ENCODE measurements around the gene ADGRB2.
"Not testable (repeated sequence)": the region's sequence is repeated elsewhere in the genome, so short reads cannot be mapped to it uniquely, and the experiment has no call there.

The ADGRB2 gene

DNA sequence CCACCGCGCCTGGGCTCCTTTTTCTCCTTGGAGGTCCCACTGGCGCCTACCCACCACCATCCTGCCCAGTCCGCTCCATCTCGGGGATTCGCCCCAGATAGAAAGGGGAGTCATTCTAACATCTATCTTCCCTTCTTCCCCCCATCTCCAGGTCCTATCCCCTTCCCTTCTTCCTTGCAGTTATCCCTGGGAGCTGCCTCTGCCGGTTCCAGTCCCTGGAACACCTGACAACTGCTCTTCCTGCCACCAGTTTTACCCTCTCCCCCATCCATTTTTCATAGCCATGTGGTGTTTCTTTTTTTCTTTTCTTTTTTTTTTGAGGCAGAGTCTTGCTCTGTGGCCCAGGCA, 48.3 kb downstream of the ADGRB2 start:
- no peak for DNase-seq

DNA sequence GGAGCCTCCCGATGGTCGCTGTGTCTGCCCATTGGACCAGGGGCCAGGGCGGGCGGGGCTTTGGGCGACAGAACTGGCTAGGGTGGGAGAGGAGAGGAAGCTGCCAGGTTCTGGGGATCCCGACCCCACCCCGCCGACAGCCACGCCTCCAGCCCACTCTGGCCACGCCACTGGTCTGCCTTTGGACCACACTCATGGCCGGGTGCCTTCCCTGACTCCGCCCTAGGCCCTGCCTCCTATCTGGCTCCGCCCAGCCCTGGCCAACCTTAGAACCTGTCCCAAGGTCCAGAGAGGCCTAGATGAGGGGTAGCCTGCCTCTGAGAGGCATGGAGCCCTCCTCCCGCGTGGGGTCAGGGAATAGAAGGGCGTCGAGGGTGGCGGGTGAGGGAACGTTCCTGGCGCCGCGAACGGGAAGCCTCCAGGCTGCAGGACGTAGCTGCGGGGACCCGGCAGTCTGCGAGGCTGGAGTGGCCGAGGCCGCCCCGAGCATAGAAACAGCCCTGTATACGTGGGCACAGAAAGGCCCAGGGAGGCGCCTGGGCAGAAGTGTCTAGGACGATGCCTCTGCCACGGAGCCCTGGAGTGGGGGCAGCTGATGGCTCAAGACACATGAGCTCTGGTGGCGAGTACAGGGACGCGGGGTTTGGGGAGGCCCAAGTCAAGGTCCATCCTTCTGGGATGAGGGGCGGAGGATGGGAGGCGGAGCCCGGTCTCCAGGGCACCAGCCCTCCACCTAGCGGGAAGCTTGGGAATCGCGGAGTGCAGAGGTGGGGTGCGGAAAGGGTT, 48.9 kb downstream of the ADGRB2 start:
- DNase-seq, result peak; percentile 37

DNA sequence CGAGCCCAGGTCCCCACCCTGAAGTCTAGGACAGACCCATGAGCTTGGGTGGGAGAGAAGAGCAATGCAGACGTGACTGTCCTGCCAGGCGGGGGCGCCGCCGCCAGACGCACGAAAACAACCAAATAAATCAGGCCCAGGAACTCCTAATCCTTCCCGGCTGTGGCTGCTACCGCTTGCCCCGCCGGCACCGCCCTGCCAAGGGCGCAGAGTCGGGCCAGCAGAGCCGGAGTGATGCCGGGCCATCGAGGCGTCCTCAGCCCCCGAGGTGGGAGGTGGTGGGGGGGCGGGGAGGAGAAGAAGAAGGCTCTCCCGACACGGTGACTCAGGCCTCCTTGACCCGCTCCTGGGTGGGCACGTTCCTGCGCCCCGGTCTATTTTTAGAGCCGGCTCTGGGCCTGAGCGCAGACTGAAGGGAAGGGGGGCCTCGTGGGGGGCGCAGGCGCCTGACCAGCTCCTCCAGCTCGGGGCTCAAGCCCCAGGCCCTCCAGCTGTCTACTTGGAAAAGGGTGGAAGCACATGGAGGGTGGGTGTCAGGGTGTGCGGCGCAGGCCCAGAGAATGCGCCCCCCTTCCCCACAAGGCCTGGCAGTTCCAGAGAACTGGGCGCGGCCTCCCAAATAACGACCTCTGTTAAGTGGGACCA, 49.6 kb downstream of the ADGRB2 start:
- DNase-seq, result peak; percentile 26

DNA sequence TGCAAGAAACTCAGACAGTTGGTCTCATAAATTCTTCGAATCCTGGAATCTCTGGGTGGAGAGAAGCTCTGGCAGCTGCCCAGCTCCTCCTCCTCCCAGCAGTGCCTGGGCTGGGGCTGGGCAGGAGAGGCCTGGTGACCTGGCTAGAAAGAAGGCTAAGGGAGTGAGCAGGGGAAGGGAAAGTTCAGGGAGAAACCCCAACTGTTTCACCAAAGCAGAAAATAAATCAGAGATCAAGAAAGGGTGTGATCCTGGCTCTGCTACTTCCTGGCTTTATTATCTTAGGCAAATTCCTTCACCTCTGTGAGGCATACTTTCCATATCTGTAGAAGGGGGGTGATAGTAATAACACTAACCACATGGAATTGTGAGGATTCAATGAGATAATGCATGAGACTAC, 51.5 kb downstream of the ADGRB2 start:
- no peak for DNase-seq

DNA sequence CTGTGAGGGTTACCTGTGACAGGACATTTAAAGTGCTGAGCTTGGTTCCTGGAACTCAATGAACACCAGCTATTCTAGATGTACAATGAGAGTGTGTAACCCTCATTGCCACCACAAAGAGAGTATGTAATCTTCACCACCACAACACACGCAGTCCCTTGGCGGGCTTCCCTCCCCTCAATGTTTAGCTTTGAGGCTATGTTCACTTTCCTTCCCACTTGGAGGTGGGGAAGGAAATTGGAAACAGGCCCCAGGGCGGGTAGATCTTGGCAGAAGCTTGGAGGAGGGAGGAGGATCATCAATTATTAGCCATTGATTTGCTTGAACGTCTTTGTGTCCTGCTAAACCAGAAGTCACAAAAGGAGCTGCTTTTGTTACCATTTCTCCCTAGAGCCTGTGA, 52.1 kb downstream of the ADGRB2 start:
- no peak for DNase-seq

DNA sequence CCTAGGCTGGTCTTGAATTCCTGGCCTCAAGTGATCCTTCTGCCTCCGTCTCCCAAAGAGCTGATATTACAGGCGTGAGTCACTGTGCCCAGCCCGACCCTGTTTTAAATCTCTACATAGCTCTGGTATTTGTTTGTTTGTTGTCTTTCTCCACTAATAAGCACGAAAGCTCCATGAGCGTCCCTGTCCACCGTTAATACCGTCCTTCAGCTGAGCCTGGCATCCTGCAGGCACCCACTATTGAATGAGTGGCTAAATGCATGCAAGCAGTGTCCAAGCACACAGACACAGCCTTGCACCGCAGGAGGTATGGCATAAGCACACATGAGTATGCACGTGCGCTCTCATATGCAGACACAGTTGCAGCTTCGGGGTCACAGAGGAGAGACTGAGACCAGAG, 55.8 kb downstream of the ADGRB2 start:
- no peak for DNase-seq

DNA sequence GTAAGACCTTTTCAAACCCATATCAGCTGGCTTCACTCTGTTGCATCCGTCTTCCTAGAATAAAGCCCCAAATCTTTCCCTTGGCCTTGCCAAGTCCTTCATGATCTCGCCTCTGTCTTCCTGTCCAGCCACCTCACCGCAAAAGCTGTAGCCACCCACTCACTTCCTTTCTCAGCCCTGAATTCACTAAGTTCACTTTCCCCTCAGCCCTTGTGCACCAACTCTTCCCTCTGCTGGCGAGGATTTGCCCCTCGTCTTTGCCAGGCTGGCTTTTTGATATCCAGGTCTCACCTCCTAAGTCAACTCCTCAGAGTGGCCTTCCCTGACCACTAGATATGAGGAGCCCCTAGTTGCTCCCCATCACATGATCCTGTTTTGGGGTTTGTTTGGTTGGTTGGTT, 56.4 kb downstream of the ADGRB2 start:
- DNase-seq, result no peak

DNA sequence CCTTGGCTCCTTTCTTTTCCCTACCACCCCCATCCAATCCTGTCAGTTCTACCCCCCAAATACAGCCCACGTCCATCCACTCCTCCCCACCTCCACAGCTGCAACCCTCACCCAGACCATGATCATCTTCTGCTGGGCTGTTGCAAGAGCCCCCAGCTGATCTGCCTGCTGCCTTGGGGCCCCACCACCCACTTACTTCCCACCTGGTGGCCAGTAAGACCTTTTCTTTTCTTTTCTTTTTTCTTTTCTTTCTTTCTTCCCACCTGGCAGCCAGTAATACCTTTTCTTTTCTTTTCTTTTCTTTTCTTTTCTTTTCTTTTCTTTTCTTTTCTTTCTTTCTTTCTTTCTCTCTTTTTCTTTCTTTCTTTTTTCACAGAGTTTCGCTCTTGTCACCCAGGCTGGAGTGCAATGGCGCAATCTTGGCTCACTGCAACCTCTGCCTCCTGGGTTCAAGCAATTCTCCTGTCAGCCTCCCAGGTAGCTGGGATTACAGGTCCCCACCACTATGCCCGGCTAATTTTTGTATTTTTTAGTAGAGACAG, 57.0 kb downstream of the ADGRB2 start:
- not testable (repeated sequence) for DNase-seq

DNA sequence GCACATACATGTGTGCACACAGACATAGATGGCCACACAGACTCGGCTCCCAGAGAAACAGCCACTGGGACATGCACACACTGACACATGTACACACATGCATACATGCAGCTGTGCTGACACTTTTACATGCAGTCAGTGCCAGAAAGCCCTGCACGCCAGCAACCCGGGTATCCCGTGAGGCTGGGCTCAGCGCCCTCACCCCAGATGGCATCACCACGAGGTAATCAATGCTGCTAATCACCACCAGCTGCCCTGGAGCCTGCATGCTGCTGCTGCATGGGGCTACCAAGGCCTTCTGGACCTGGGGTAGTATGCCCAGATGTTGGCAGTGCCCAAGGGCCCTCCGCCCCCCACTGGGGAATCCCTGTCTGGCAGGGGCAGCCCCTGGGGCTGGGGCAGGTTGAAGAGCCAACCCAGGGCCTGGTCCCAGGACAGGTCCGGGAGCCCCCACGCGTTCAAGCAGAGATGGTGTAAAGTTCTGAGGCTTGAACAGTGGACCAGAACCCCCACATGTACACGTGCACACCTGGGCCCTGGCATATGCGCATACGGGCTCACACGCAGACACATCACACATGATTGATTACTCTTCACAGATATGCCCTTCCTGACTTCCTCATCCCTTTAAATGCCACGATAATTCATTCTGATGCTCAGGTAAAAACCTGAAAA, 57.6 kb downstream of the ADGRB2 start:
- no peak for DNase-seq

DNA sequence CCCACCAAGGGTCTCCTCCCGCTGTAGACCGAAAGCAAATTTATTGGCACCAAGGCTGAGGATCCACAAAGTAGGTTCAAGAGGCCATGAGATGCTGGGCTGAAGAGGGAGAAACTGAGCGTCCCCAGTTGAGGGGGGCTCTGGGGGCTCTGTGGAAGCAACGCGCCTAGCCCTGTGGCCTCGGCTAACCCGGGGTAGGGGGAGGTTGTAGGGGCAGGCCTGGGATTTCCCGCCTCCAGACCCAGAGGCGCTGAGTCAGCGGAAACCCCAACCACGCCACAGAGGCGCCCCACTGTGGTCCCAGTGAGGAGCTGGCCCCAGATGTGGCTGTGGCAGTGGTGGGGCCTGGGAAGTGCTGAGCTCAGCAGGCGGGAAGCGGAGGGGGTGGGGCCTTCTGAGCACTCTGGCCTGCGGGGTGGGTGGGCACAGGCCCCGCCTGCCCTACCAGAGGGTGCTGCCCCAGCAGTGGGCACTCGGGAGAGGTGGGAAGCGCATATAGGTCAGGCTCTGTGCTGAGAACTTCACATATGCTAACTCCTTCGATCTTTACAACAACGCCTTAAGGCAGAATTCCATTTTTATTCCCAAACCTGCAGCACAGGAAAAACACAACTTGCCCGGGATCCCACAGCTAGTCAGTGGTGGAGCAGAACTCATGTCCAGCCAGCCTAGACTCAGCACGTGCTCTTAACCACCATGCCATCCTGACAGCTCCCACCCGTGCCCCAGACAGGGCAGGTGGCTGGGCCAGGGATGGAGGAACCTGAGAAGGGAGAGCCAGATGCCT, 58.9 kb downstream of the ADGRB2 start:
- peak; percentile 46 for DNase-seq

DNA sequence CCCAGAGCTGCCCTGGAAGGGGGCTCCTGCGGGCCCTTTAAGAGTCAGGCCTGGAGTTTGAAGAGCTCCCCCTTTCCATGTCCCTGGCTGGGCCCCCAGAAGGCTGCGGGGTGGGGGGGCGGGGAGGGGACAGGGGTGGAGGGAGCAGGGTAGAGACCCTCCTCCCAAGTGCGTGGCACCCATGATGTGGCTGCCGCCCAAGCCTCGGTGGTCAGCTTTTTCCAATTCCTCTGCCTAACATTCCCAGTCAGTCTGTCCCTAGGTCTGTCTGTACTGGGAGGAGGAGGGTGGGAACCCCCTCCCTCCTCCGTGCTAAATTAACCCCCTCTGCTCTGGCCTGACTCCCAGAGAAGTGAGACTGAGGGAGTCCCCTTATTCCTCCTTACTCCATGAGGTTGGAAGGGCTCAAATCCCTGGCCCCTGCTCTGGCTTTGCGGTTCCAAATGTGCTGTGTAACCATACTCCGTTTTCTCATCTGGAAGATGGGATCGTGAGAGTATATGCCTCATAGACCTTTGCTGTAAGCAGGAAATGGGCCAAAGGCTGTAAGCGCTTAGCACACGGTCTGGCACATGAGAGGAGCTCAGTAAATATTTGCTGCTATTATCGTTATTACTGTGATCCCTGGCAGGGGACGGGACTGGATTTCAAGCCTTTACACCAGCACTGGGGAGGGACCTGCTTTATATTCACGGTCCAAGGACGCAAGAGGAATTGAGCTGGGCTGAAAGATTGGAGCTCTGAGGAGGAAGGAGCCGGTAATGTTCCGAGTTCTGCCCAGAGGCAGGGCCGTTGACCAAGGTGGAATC, 59.7 kb downstream of the ADGRB2 start:
- DNase-seq, result no peak

DNA sequence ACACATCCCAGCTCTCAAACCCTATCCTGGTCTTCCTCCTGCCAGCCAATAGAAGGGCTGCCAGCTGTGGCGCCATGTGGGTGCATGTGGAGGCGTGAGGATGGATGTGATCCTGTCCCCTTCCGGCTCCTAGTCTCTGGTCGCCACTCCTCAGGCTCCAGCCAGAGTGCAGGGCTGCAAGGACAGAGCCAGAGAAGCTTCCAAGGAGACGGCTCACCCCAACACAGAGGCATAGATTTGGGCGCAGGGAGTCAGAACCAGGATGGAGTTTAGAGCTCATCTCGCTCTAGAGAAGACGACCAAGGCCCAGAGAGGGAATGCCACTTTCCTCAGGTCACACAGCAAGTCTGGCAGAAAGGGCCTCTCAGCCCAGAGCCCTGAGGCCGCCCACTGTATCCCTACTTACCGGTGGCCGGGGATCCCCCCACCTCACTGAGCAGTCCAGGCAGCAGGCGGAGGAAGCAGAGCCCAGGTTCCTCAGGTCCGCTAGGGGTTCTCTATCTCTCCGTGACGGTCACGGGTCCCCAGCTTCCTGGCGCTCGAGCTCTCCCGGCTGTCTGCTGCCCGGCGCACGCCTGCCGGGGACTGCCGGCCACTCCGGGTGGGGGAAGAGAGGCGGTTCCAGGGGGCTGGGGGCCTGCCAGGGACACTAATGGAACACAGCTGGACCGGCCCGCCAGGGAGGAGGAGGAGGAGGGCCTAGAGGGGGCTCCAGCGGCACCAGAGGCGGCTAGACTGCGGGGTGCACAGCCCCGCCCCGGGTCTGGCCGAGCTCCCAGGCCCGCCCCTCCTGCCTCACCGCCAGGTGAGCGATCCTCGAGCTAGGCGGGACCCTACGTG, 60.5 kb downstream of the ADGRB2 start, which contains the start of gene COL16A1:
TSS of gene COL16A1 (minus strand) at position 587 of the 840 bp plus-strand sequence. CDS start 1,824 bp downstream, outside the sequence.
- no peak for DNase-seq

DNA sequence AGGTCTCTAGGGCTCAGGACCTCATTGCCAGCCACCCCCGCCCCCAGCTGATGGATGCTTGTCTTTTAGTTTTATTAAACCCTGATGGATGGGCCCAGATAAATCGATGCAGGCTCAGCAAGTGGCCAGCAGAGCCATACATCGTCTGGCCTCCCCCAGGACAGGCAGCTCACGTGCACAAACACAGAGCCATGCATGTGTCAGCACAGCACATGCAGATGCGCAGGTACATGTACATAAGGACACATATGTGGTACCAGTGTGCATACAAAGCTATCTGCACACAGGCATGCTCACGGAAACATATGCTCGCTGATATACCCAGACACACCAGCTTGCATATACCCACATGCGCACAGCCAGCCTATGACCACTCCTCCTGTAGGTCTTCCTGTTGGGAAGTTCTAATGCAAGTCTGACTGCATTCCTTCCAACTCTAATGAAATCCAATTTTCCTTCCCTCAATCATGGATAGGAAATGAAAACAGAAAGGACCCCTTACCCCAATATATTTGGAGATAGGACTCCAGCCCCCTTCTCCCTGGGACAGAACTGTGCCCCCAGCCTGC, 61.2 kb downstream of the ADGRB2 start:
- no peak for DNase-seq

DNA sequence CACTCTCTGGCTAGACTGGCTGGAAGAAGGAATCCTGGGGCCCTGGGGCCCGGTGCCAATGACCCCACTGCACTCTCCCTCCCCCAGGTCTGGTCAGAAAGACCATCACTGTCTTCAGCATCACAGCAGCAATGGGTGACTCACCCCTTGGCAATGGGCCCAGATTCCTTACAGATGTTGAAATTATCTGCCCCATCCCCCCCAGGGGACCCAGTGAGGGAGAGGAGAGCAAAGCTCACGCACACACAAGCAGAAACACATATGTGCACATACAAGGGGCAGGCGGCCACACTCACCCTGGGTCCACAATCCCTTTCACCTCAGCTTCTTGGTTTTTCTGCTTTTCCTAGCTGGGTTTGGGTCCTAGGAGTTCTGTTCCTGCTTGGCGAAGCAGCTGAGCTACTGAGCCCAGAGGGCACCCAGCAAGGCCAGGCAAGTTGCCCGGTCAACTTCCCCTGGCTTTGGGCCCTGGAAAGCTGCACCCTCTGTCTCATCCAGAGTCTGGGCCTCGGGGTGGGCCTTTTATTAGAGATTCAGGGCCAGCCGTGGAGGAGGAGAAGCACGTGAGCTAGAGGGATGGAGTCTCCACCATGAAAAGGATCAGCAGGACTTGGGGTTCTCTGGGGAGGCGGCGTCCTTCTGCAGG, 62.9 kb downstream of the ADGRB2 start:
- peak; percentile 32 for DNase-seq

DNA sequence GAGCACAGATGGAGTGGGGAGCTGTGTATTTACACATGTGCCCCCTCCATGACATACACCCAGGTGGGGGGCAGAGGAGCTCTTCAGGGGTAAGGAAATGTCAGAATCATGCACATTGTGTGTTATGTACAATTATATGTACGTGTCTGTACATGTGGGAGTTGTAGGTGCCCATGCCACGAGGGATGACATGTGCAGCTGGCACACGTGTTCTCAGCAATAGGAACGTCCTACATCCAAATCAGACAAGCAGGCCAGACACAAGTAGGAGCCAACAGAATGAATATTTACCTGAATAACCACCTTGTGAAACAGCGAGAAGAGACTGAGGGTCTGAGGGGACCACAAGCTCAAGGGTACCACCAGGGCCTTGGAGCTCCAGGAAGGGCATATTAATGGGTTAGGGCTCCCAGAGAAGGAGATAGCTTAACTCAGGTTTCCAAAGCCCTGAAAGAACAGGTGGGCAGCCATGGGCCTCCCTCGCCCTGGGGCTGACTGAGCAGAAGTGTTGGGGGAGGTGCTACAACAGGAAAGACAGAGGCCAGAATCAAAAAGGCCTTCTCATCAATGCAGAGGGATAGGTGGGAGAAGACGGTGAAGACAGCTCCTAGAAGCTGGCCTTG, 63.6 kb downstream of the ADGRB2 start:
- DNase-seq, result no peak

DNA sequence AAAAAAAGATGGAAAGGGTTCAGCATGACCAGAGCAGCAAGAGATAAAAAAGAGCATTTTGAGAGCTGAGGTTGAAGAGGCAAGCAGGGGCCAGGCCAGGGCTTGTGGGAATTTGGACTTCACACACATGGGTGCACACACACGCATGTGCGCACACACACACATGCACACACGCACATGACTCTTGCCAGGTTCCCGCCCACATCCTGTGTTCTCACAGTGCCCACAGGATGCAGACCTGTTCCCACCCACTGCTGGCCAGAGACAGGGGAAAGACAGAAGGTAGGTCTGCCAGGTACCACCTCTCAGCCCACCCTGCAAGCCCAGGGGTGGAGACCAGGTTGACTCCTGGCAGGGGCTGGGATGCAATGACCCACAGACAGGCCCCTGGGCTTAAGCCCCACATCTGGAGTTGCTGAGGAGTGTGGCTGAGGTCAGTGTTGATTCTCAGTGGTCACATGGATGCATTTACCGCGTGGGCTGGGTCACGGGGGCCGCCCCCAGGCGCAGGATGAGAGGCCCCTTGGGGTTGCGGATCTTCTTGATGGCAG, 64.7 kb downstream of the ADGRB2 start:
- DNase-seq, result no peak

DNA sequence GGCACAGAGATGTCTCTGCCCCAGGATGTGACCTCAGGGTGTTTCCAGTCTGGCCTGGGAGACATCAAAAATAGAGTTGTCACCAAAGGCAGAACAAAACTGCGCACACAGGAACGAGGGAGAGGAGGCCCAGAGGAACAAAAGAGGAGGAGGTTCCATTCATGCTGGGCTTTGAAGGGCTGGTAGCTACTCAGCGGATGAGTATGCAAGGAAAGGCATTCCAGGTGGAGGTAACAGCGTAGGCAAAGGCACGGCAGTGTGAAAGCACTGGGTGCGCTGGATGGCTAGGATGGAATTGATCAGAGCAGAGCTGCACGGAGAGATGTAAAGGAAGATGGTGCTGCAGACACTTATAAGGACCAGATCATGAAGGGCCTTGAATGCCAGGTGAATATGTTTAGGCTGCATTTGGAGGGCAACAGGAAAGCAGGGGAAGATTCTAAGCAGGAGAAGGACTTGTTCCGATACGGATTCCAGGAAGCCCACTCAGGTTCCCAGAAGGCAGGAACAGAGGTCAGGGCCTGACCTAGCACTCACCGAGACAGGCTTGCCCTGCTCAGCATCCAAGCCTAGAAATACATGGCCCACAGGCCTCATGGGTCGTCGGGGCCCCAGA, 66.7 kb downstream of the ADGRB2 start:
- DNase-seq, result no peak

DNA sequence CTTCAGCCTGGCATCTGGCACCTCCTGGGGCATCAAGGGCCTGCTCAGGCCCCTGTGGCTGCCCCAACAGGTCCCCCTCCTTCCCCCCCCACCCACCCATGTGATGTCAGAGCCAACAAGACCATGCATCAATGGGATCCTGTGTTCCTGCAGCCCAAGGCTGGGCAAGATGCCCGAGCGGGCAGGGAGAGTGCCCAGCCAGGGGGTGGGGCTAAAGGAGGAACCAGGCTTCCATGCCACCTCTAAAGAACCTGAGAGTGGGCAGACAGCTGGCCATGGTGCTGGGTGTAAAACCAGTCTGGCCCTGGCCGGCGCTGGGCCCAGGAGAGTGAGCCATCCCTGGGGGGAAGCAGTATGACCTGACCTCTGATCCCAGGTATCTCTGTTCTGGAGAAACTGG, 67.9 kb downstream of the ADGRB2 start:
- DNase-seq, result no peak

DNA sequence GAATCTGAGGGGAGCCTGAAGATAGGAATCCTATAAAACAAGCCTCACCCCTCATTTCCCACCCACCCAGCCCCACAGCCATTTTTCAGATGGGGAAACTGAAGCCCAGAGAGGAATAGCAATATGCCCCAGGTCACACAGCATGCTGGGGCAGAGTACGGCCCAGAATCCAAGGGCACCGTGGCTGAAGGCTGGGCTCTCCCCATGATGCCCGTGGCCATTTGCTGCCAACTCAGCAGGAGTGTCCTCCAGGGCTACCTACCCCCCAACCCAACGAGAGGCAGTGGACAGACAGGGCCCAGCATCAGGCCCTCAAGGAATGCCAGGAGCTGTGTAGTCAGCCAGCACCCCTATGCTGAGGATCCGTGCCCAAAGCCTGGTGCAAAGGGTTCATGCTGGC, 68.8 kb downstream of the ADGRB2 start:
- no peak for DNase-seq
